ENCODE results near the gene ENGASE. TPM values are rescaled to one million over a fixed set of nuclear protein-coding genes. Genes with fewer than 3 reads are reported as not detected.

The ENGASE gene
- total RNA-seq, 1 experiment from 2014 or later, result 50.0 TPM

- ChIA-PET POLR2A (no interaction called here), CTCF (no interaction called here)
- Mint-ChIP-seq H3K27me3 (ENCODE audit: insufficient read depth, unreplicated experiment) (peaks cover 33% of the 10 kb centered on the region), H3K36me3 (ENCODE audit: insufficient read depth, unreplicated experiment) (no peaks in the 10 kb centered on the region), H3K4me3 (ENCODE audit: unreplicated experiment) (no peak overlapping the region), H3K27ac (ENCODE audit: unreplicated experiment) (no peak overlapping the region), H3K9me3 (ENCODE audit: unreplicated experiment) (no peaks in the 10 kb centered on the region), H3K4me1 (ENCODE audit: low read depth, unreplicated experiment) (no peaks in the 10 kb centered on the region)
- no peaks in the 10 kb centered on the region for H3K4me1 ChIP-seq
- no peaks in the 10 kb centered on the region for H3K36me3 ChIP-seq (ENCODE audit: control insufficient read depth, insufficient read depth, low read length)
- no TSS peak for BruUV-seq (replicated peaks)
- TF ChIP-seq, protein P1, sequence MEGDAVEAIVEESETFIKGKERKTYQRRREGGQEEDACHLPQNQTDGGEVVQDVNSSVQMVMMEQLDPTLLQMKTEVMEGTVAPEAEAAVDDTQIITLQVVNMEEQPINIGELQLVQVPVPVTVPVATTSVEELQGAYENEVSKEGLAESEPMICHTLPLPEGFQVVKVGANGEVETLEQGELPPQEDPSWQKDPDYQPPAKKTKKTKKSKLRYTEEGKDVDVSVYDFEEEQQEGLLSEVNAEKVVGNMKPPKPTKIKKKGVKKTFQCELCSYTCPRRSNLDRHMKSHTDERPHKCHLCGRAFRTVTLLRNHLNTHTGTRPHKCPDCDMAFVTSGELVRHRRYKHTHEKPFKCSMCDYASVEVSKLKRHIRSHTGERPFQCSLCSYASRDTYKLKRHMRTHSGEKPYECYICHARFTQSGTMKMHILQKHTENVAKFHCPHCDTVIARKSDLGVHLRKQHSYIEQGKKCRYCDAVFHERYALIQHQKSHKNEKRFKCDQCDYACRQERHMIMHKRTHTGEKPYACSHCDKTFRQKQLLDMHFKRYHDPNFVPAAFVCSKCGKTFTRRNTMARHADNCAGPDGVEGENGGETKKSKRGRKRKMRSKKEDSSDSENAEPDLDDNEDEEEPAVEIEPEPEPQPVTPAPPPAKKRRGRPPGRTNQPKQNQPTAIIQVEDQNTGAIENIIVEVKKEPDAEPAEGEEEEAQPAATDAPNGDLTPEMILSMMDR (IDR thresholded peaks at IDR 0.05; ENCODE audit: insufficient read depth in 1 of 2, low read depth in 1 of 2, low read length in 1 of 2, severe bottlenecking in 1 of 2, unreplicated experiment in 1 of 2), result no peak
- no peak overlapping the region for H3K4me3 ChIP-seq (ENCODE audit: low read depth, low read length)
- intact Hi-C loops (cut with micrococcal nuclease; ENCODE audit: unreplicated experiment), result no loop called here
- no peak for DNase-seq
- H3K27me3 ChIP-seq (replicated peaks; ENCODE audit: control insufficient read depth, insufficient read depth, low read length), result peaks cover 15% of the 10 kb centered on the region
- H3K9me3 ChIP-seq, result 0 out of 2 replicates have a peak, but pooled peaks cover 4% of the 10 kb centered on the region
Observed at GRCh38 chr17:79131701-79132100, 57.1 kb downstream of the ENGASE start.

GRCh38 chr17:79132271-79133064 is 57.8 kb downstream of the ENGASE start:
- Mint-ChIP-seq H3K36me3 (ENCODE audit: insufficient read depth, unreplicated experiment) (no peaks in the 10 kb centered on the region), H3K4me3 (ENCODE audit: unreplicated experiment) (no peak overlapping the region), H3K27ac (ENCODE audit: unreplicated experiment) (no peak overlapping the region), H3K4me1 (ENCODE audit: low read depth, unreplicated experiment) (no peaks in the 10 kb centered on the region), H3K9me3 (ENCODE audit: unreplicated experiment) (no peaks in the 10 kb centered on the region), H3K27me3 (ENCODE audit: insufficient read depth, unreplicated experiment) (peaks cover 32% of the 10 kb centered on the region)
- H3K36me3 ChIP-seq (ENCODE audit: control insufficient read depth, insufficient read depth, low read length), result no peaks in the 10 kb centered on the region
- TF ChIP-seq, protein P1 (IDR thresholded peaks at IDR 0.05; ENCODE audit: insufficient read depth in 1 of 2, low read depth in 1 of 2, low read length in 1 of 2, severe bottlenecking in 1 of 2, unreplicated experiment in 1 of 2), result no peak
- DNase-seq, result no peak
- CTCF ChIA-PET, result interaction anchor here (1.2 kb wide), 1 partner anchor 261 kb away, joined by 3 read pairs; no protein-coding TSS in a partner anchor
- intact Hi-C loops (cut with micrococcal nuclease; ENCODE audit: unreplicated experiment), result no loop called here
- POLR2A ChIA-PET, result no interaction called here
- H3K4me1 ChIP-seq, result no peaks in the 10 kb centered on the region
- H3K4me3 ChIP-seq (ENCODE audit: low read depth, low read length), result no peak overlapping the region
- 0 out of 2 replicates have a peak, but pooled peaks cover 4% of the 10 kb centered on the region for H3K9me3 ChIP-seq
- BruUV-seq (replicated peaks), result no TSS peak
- H3K27me3 ChIP-seq (replicated peaks; ENCODE audit: control insufficient read depth, insufficient read depth, low read length), result peaks cover 15% of the 10 kb centered on the region

DNA sequence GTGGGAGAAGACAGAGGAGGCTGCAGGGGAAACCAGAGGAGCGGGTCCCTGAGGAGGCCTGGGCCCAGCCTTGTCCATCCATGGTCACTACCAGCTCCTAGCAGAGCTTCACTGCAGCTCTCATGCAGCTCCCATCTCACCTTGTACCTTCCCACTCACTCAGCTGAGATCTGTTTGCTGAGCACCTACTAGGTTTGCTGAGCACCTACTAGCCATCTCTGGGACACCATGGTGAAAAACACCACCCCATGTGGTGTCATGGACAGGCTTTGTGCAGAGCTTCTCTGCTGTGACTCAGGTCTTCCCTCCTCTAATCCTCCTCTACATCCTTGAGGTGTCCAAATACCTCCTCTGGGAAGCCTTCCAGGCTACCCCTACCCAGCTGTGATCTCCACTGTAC is 58.6 kb downstream of the ENGASE start:
- intact Hi-C loops (cut with micrococcal nuclease; ENCODE audit: unreplicated experiment), result no loop called here
- no peak overlapping the region for H3K27ac Mint-ChIP-seq (ENCODE audit: unreplicated experiment)

More for the DNA sequence above, 58.6 kb downstream of the ENGASE start:
- no peaks in the 10 kb centered on the region for H3K4me1 ChIP-seq
- CTCF ChIA-PET, result interaction anchor here (0.9 to 1.2 kb wide), 3 partner anchors 19 to 268 kb away, joined by 3 read pairs; no protein-coding TSS in a partner anchor
- no peak for DNase-seq
- peaks cover 11% of the 10 kb centered on the region for H3K27me3 ChIP-seq (replicated peaks; ENCODE audit: control insufficient read depth, insufficient read depth, low read length)
- no peaks in the 10 kb centered on the region for H3K9me3 Mint-ChIP-seq (ENCODE audit: unreplicated experiment)
- no peaks in the 10 kb centered on the region for H3K4me1 Mint-ChIP-seq (ENCODE audit: low read depth, unreplicated experiment)
- no peaks in the 10 kb centered on the region for H3K36me3 Mint-ChIP-seq (ENCODE audit: insufficient read depth, unreplicated experiment)
- TF ChIP-seq, protein P1 (IDR thresholded peaks at IDR 0.05; ENCODE audit: insufficient read depth in 1 of 2, low read depth in 1 of 2, low read length in 1 of 2, severe bottlenecking in 1 of 2, unreplicated experiment in 1 of 2), result no peak
- H3K4me3 ChIP-seq (ENCODE audit: low read depth, low read length), result no peak overlapping the region
- H3K36me3 ChIP-seq (ENCODE audit: control insufficient read depth, insufficient read depth, low read length), result no peaks in the 10 kb centered on the region
- no peak overlapping the region for H3K4me3 Mint-ChIP-seq (ENCODE audit: unreplicated experiment)
- 0 out of 2 replicates have a peak, but pooled peaks cover 4% of the 10 kb centered on the region for H3K9me3 ChIP-seq
- H3K27me3 Mint-ChIP-seq (ENCODE audit: insufficient read depth, unreplicated experiment), result peaks cover 39% of the 10 kb centered on the region
- no TSS peak for BruUV-seq (replicated peaks)
- POLR2A ChIA-PET, result no interaction called here
